ENCODE measurements around the gene SLC38A5. TPM values are rescaled to one million over a fixed set of nuclear protein-coding genes. Genes with fewer than 3 reads are reported as not detected.

SLC38A5 gene
- total RNA-seq, 1 donor from 2014 or later, result 15.9 TPM

- Histone ChIP-seq H3K27me3 (ENCODE audit: low read depth) (no peaks in the 10 kb centered on the region), H3K36me3 (no peaks in the 10 kb centered on the region), H3K4me3 (no peak overlapping the region), H3K27ac (no peak overlapping the region), H3K4me1 (no peaks in the 10 kb centered on the region), H3K9me3 (no peaks in the 10 kb centered on the region)
- intact Hi-C loops (cut with DNase I), result no loop called here
- DNase-seq (no peak), ATAC-seq (no peak)
- no peak for TF ChIP-seq CTCF (IDR thresholded peaks at IDR 0.05)
Measured at GRCh38 chrX:48461830-48462229, 8.2 kb downstream of the SLC38A5 start.

- ATAC-seq, result no peak
- Histone ChIP-seq H3K4me1 (no peaks in the 10 kb centered on the region), H3K27ac (no peak overlapping the region), H3K9me3 (no peaks in the 10 kb centered on the region), H3K36me3 (no peaks in the 10 kb centered on the region), H3K4me3 (no peak overlapping the region), H3K27me3 (ENCODE audit: low read depth) (no peaks in the 10 kb centered on the region)
- DNase-seq, result no peak
- no peak for TF ChIP-seq CTCF (IDR thresholded peaks at IDR 0.05)
- intact Hi-C loops (cut with DNase I), result no loop called here
Measured at GRCh38 chrX:48460606-48461005, 9.5 kb downstream of the SLC38A5 start.

GRCh38 chrX:48460031-48460430, 10.0 kb downstream of the SLC38A5 start:
- intact Hi-C loops (cut with DNase I), result no loop called here
- no peaks in the 10 kb centered on the region for H3K36me3 ChIP-seq
- no peaks in the 10 kb centered on the region for H3K9me3 ChIP-seq
- no peak for DNase-seq
- no peaks in the 10 kb centered on the region for H3K27me3 ChIP-seq (ENCODE audit: low read depth)
- H3K4me1 ChIP-seq, result no peaks in the 10 kb centered on the region
- no peak overlapping the region for H3K27ac ChIP-seq
- TF ChIP-seq CTCF (IDR thresholded peaks at IDR 0.05), result no peak
- ATAC-seq, result no peak
- H3K4me3 ChIP-seq, result no peak overlapping the region

GRCh38 chrX:48459483-48459882, 10.6 kb downstream of the SLC38A5 start:
- H3K27me3 ChIP-seq (ENCODE audit: low read depth), result no peaks in the 10 kb centered on the region
- no peaks in the 10 kb centered on the region for H3K9me3 ChIP-seq
- ATAC-seq (no peak), DNase-seq (no peak)
- TF ChIP-seq CTCF (IDR thresholded peaks at IDR 0.05), result no peak
- intact Hi-C loops (cut with DNase I), result no loop called here
- no peaks in the 10 kb centered on the region for H3K36me3 ChIP-seq
- H3K27ac ChIP-seq, result no peak overlapping the region
- no peak overlapping the region for H3K4me3 ChIP-seq
- no peaks in the 10 kb centered on the region for H3K4me1 ChIP-seq

- TF ChIP-seq CTCF (IDR thresholded peaks at IDR 0.05), result no peak
- Histone ChIP-seq H3K36me3 (no peaks in the 10 kb centered on the region), H3K9me3 (no peaks in the 10 kb centered on the region), H3K4me1 (no peaks in the 10 kb centered on the region), H3K4me3 (no peak overlapping the region), H3K27ac (no peak overlapping the region), H3K27me3 (ENCODE audit: low read depth) (no peaks in the 10 kb centered on the region)
- DNase-seq (no peak), ATAC-seq (no peak)
- intact Hi-C loops (cut with DNase I), result no loop called here
Measured at GRCh38 chrX:48458711-48459110, 11.3 kb downstream of the SLC38A5 start.
